HG02884 (cell line): ENCODE measurements around the gene FAM20C.
"Not testable (repeated sequence)": the region's sequence is repeated elsewhere in the genome, so short reads cannot be mapped to it uniquely, and the experiment has no call there.

Source experiments
- ATAC-seq: cut with Tn5 transposase; IDR thresholded peaks from one replicate; pipeline ENCODE4 v1.9.1; 2021; ENCODE audit warnings: mild to moderate bottlenecking, moderate library complexity; ENCODE audit not compliant: unreplicated experiment

FAM20C gene

GRCh38 chr7:240887-241421 is 48.6 kb downstream of the FAM20C start:
- no peak for ATAC-seq

GRCh38 chr7:241513-241912 is 49.1 kb downstream of the FAM20C start:
- no peak for ATAC-seq

- not testable (repeated sequence) for ATAC-seq
These were observed 50.6 kb downstream of the FAM20C start for GRCh38 chr7:242826-243579.

DNA sequence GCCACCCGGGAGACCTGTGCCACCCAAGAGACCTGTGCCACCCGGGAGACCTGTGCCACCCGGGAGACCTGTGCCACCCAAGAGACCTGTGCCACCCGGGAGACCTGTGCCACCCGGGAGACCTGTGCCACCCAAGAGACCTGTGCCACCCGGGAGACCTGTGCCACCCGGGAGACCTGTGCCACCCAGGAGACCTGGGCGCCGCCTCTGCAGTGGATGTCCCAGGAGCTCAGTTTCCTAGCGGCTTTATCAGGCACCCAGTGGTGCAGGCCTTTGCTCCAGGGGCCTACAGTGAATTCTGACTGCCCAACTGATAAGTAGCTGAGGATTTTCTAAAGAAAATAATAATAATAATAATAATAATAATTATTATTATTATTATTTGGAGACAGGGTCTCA is 51.2 kb downstream of the FAM20C start:
- ATAC-seq: not testable (repeated sequence)

DNA sequence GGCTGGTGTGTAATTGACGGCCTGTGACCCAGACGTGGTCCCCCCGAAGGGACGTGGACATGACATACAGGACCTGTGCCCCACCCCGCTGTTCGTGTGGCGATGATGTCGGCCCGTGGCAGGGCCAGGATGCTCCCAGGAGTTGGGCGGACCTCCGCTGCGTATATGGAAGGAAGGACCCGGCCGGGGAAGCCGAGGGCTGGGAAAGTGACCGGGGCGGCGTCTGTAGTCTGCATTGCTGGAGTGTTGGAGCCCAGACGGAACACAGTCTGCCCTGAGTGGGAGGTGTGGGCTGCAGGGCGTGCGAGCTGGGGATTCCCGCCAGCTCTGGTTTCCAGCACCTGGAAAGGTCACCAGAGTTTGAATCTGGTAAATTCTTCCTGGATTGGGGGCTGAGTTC is 52.6 kb downstream of the FAM20C start:
- ATAC-seq: no peak

- no peak for ATAC-seq
These were observed 53.4 kb downstream of the FAM20C start for GRCh38 chr7:245574-246295.

DNA sequence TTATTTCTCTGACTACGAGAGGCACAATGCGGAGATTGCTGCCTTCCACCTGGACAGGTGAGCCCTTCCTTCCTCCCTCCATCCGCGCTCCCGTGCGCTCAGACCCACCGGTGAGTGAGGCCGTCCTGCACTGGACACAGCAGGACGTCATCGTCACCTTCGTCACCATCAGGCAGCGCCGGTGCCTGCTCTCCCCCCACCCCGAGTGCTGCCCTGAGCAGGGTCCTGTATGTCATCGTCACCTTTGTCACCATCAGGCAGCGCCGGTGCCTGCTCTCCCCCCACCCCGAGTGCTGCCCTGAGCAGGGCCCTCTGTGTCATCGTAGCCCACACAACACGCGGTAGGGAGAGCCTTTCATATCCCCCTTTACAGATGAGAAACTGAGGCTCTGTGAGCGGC is 54.1 kb downstream of the FAM20C start:
- no peak for ATAC-seq

DNA sequence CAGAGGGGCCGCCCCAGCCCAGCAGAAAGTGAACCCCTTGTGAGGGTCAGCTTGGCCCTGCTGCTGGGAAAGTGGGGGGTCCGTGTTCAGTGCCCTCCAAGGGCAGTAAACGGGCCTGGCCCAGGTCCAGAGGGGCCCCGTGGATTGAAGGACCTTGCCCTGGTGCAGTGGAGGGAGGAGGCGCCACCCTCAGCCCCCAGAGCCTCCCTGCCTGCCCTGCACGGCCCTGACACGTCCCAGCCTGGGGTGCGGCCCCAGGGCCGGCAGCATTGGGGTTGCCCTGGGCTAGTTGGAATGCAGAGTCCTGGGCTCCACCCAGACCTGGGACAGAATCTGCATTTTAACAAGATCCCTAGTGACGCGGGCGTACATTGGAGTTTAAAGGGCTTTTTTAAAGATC is 54.8 kb downstream of the FAM20C start:
- no peak for ATAC-seq

GRCh38 chr7:247636-248035 is 55.3 kb downstream of the FAM20C start:
- no peak for ATAC-seq

DNA sequence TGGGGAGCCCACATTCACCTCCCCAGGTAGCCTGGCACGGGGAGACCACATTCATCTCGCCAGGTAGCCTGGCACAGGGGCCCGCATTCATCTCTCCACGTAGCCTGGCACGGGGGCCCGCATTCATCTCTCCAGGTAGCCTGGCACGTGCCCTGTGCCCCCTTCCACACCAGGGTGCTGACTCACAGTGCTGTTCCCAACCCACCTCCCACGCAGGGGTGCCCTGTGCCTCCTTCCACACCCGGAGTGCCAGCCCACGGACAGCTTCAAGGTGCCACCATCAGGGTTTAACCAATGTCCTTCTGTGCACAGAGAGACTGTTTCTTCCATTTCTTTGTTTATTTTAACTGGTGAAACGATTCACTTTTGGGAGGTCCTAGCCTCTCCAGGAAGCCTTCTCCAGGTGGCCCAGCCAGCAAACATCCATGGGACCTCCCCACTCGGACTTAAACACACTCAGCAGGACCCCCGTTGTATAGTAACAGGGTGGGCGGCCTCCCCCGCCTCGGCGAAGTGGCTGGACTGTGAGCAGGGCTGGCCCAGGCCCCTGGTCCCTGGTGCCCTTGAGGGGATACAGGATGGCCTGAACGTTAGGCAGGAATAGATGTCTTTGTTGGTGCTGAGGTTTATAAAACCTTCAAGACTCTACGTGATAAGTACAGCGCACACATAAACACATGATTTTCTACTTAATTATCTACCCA is 56.5 kb downstream of the FAM20C start:
- ATAC-seq: no peak

DNA sequence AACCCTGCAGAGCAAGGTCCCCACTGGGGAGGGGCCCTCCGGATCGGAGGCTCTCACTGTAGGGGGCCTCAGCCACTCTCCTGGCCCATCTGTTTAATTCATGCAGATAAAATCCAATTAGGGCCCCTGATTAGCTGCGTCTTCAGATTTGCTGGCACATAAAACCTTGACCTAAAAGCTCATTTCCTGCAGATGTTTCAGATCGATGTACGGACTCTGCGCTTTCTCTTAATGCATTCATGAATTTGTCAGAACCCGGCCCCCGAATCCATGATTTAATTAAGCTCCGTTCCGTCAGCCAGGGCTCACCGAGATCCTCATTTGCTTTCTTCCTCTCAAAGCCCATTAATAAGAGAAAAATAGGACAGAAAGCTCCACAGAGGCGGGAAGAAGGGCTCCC is 57.6 kb downstream of the FAM20C start:
- no peak for ATAC-seq

GRCh38 chr7:250523-250922 is 58.2 kb downstream of the FAM20C start:
- ATAC-seq: no peak

DNA sequence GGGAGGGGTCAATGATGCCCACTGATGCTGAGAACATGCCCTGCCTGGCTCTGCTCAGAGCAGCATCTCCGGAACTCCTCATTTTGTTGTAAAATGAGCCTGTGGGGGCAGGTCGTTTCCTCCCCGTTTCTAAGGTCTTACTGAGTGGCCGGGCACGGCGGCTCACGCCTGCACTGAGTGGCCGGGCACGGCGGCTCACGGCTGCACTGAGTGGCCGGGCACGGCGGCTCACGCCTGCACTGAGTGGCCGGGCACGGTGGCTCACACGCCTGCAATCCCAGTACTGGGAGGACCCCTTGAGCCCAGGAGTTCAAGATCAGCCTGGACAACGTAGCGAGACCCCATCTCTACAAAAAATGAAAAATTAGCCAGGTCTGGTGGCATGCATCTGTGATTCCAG is 58.6 kb downstream of the FAM20C start:
- ATAC-seq: no peak

GRCh38 chr7:251446-252175 is 59.2 kb downstream of the FAM20C start:
- ATAC-seq: no peak

GRCh38 chr7:252216-252965 is 60.0 kb downstream of the FAM20C start:
- no peak for ATAC-seq

DNA sequence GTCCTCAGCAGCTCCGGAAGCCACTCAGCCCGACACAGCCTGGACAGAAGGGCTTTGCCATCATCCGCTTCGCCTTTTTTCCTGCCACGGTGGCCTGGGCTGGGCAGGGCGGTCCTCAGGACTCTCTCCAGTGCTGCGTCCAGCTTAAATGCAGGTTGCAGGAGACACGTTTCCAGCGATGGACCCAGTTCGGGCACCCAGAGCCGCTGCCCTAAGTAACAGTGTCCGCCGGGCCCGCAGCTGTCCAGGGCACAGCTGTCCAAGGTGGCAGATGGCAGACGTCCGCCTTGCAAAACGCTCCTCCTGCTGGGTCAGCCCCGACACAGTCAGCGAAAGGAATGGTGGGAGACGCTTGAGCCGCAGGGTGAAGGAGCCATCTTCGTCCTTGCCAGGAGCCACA is 60.6 kb downstream of the FAM20C start:
- ATAC-seq: no peak

DNA sequence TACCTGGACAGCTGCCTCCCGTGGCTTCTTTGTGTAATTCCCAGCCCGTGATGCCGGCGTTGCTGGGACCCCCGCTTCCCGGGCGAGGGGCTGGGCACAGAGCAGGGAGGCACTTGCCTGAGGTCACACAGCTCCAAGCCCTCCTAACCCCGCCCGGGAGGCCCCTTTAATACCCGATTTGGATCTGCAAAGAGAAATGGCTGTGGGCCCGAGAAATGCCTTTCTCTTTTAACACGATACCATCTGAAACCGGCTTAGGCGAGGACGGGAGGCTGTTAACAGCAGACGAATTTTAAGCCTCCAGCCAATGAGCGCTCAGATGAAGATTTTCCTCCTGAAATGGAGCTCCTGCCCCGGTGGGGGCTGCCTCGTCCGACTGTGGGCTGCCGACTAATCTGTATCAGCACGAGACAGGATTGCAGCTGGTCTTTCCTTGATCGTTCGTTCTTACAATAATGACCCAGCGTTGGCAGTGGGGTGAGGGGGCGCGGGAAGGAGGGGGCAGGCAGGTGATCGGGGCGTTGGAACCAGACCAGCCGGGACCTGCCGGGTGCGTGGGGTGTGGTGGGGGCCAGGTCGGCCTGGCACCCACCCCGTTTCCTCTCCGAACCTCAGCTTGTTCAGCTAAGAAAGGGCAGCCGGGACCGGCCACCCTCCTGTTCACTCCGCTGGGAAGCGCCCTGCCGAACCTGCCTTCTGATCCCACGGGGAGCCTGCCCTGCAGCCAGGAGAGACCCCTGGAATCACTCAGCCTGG is 61.4 kb downstream of the FAM20C start:
- ATAC-seq: no peak

DNA sequence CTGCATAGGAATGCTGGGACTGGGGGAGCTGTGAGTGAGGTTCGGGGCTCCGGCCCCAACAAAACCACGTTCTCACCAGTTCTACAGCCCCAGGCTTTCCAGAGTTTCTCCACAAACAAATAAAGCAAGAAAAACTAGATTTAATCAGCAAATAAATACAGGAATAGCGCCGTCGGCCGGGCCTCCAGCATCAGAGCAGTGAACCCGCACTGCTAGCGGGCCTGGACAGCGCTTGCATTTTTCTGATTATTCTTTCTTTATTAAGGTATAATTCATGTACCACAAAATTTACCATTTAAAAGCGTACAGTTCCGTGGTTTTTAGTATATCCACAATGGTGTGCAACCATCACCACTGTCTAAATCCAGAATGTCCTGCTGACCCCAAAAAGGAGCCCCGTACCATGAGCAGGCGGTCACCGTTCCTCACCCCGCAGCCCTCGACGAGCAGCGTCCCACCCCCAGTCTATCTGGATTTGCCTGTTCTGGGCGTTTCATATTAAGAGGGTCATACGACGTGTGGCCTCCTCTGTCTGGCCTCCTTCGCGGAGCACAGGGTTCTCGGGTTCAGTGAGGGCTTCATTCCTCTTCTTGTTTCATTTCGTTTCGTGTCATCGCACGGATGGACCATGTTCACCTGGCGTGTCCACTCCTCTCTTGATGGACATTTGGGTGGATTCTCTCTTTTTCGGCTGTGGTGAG is 62.1 kb downstream of the FAM20C start:
- no peak for ATAC-seq

- no peak for ATAC-seq
These were observed 62.7 kb downstream of the FAM20C start for GRCh38 chr7:255038-255435.
